GM19455 (cell line): ENCODE measurements around the gene ELF2.
A peak's percentile ranks its signal among the peaks of the same experiment; 100 is the strongest.
"Not testable (repeated sequence)": the region's sequence is repeated elsewhere in the genome, so short reads cannot be mapped to it uniquely, and the experiment has no call there.

Source experiments
- ATAC-seq: cut with Tn5 transposase; IDR thresholded peaks from one replicate; pipeline ENCODE4 v1.9.1; 2021; ENCODE audit not compliant: unreplicated experiment

Gene ELF2

GRCh38 chr4:139024686-139025085 is 152.3 kb downstream of the ELF2 start:
- no peak for ATAC-seq

GRCh38 chr4:139022835-139023234 is 154.2 kb downstream of the ELF2 start:
- ATAC-seq, result no peak

- ATAC-seq, result not testable (repeated sequence)
These were observed 155.9 kb downstream of the ELF2 start for GRCh38 chr4:139021071-139021470.

GRCh38 chr4:139020384-139020783 is 156.6 kb downstream of the ELF2 start:
- no peak for ATAC-seq

GRCh38 chr4:139018971-139019758 is 157.9 kb downstream of the ELF2 start:
- no peak for ATAC-seq

- ATAC-seq, result no peak
These were observed 158.5 kb downstream of the ELF2 start for GRCh38 chr4:139018501-139018900.

GRCh38 chr4:139017861-139018260 is 159.2 kb downstream of the ELF2 start:
- ATAC-seq, result no peak

GRCh38 chr4:139015948-139016471 is 161.0 kb downstream of the ELF2 start:
- peak; percentile 47 for ATAC-seq

- ATAC-seq, result peak; percentile 97
These were observed 161.6 kb downstream of the ELF2 start, which contains the start of gene NOCT for GRCh38 chr4:139015269-139015947. TSS of gene NOCT (plus strand) at chr4:139015781. CDS start at chr4:139015982, 201 bp downstream.

- peak; percentile 1 for ATAC-seq
These were observed 162.4 kb downstream of the ELF2 start for GRCh38 chr4:139014371-139015268.

GRCh38 chr4:139011225-139011950 is 165.6 kb downstream of the ELF2 start:
- ATAC-seq, result no peak

GRCh38 chr4:139009702-139010101 is 167.3 kb downstream of the ELF2 start:
- no peak for ATAC-seq

GRCh38 chr4:139008278-139008677 is 168.7 kb downstream of the ELF2 start:
- ATAC-seq, result not testable (repeated sequence)

- no peak for ATAC-seq
These were observed 169.4 kb downstream of the ELF2 start for GRCh38 chr4:139007640-139008039.
